Measurements from ENCODE around the gene NEK6.

DNA sequence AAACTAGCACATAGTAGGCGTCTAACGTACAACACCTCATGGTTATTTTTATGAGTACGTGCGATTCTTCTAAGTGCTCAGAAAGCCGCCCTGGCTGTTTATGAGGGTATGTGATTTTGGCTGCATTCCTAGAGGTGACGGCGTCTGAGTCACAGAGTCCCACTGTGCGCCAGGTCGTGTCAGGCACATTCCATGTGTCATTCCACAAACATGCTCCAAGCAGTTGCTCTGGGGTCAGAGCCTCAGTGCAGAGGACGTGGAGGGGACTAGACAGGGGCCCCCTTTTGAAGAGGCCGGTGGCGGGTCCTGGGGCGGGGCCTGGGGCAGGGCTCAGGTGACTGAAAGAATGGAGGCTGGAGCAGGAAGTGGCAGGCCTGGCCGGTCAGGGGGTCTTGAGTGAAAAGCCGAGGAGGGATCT, 51.9 kb downstream of the NEK6 start:
- no peak for TF ChIP-seq CTCF (IDR thresholded peaks at IDR 0.05)
- no peak for TF ChIP-seq POLR2A (IDR thresholded peaks at IDR 0.05; ENCODE audit: low read depth)

Measured in esophagus muscularis mucosa (tissue), 3 donors.